ENCODE measurements around the gene PCDH15.
"Not testable (repeated sequence)": the region's sequence is repeated elsewhere in the genome, so short reads cannot be mapped to it uniquely, and the experiment has no call there.

The PCDH15 gene

GRCh38 chr10:54559498-54559897 lies 241.5 kb downstream of the PCDH15 start:
- no peaks in the 10 kb centered on the region for H3K36me3 ChIP-seq
- no peaks in the 10 kb centered on the region for H3K9me3 ChIP-seq (ENCODE audit: severe bottlenecking)
- no peaks in the 10 kb centered on the region for H3K27me3 ChIP-seq (ENCODE audit: insufficient read depth, low read depth, severe bottlenecking)
- no peak for DNase-seq
- no peak overlapping the region for H3K4me3 ChIP-seq (ENCODE audit: low read depth, low read length)
- no peak for TF ChIP-seq CTCF (IDR thresholded peaks at IDR 0.05; ENCODE audit: low read depth, low read length)
- H3K27ac ChIP-seq = no peak overlapping the region

GRCh38 chr10:54554028-54554427 lies 247.0 kb downstream of the PCDH15 start:
- DNase-seq = no peak
- Histone ChIP-seq H3K36me3 (no peaks in the 10 kb centered on the region), H3K27me3 (ENCODE audit: insufficient read depth, low read depth, severe bottlenecking) (no peaks in the 10 kb centered on the region), H3K27ac (no peak overlapping the region), H3K4me3 (ENCODE audit: low read depth, low read length) (no peak overlapping the region), H3K9me3 (ENCODE audit: severe bottlenecking) (no peaks in the 10 kb centered on the region)
- TF ChIP-seq CTCF (IDR thresholded peaks at IDR 0.05; ENCODE audit: low read depth, low read length) = no peak

GRCh38 chr10:54550016-54550415 lies 251.0 kb downstream of the PCDH15 start:
- DNase-seq = no peak
- Histone ChIP-seq H3K27me3 (ENCODE audit: insufficient read depth, low read depth, severe bottlenecking) (no peaks in the 10 kb centered on the region), H3K9me3 (ENCODE audit: severe bottlenecking) (no peaks in the 10 kb centered on the region), H3K36me3 (no peaks in the 10 kb centered on the region), H3K27ac (no peak overlapping the region), H3K4me3 (ENCODE audit: low read depth, low read length) (no peak overlapping the region)
- TF ChIP-seq CTCF (IDR thresholded peaks at IDR 0.05; ENCODE audit: low read depth, low read length) = no peak

GRCh38 chr10:54531296-54531695 lies 269.7 kb downstream of the PCDH15 start:
- DNase-seq = no peak
- H3K36me3 ChIP-seq = no peaks in the 10 kb centered on the region
- H3K4me3 ChIP-seq (ENCODE audit: low read depth, low read length) = no peak overlapping the region
- H3K9me3 ChIP-seq (ENCODE audit: severe bottlenecking) = no peaks in the 10 kb centered on the region
- TF ChIP-seq CTCF (IDR thresholded peaks at IDR 0.05; ENCODE audit: low read depth, low read length) = no peak
- no peaks in the 10 kb centered on the region for H3K27me3 ChIP-seq (ENCODE audit: insufficient read depth, low read depth, severe bottlenecking)
- no peak overlapping the region for H3K27ac ChIP-seq

- H3K36me3 ChIP-seq = no peaks in the 10 kb centered on the region
- H3K27ac ChIP-seq = no peak overlapping the region
- H3K27me3 ChIP-seq (ENCODE audit: insufficient read depth, low read depth, severe bottlenecking) = no peaks in the 10 kb centered on the region
- TF ChIP-seq CTCF (IDR thresholded peaks at IDR 0.05; ENCODE audit: low read depth, low read length) = no peak
- H3K4me3 ChIP-seq (ENCODE audit: low read depth, low read length) = no peak overlapping the region
- H3K9me3 ChIP-seq (ENCODE audit: severe bottlenecking) = no peaks in the 10 kb centered on the region
- DNase-seq = no peak
Measured at GRCh38 chr10:54530299-54530698, 270.7 kb downstream of the PCDH15 start.

- TF ChIP-seq CTCF (IDR thresholded peaks at IDR 0.05; ENCODE audit: low read depth, low read length) = no peak
- H3K4me3 ChIP-seq (ENCODE audit: low read depth, low read length) = no peak overlapping the region
- no peaks in the 10 kb centered on the region for H3K9me3 ChIP-seq (ENCODE audit: severe bottlenecking)
- no peak overlapping the region for H3K27ac ChIP-seq
- H3K36me3 ChIP-seq = no peaks in the 10 kb centered on the region
- no peak for DNase-seq
- H3K27me3 ChIP-seq (ENCODE audit: insufficient read depth, low read depth, severe bottlenecking) = no peaks in the 10 kb centered on the region
Measured at GRCh38 chr10:54525816-54526215, 275.2 kb downstream of the PCDH15 start.

- not testable (repeated sequence) for DNase-seq; H3K4me3 ChIP-seq (ENCODE audit: low read depth, low read length); H3K27ac ChIP-seq; H3K9me3 ChIP-seq (ENCODE audit: severe bottlenecking); H3K27me3 ChIP-seq (ENCODE audit: insufficient read depth, low read depth, severe bottlenecking); H3K36me3 ChIP-seq
Measured at GRCh38 chr10:54515244-54515643, 285.8 kb downstream of the PCDH15 start.
